Measurements from ENCODE around the gene GALNT3. TPM values are rescaled to one million over a fixed set of nuclear protein-coding genes. Genes with fewer than 3 reads are reported as not detected.

GALNT3 gene
- total and polyA plus RNA-seq, 2 donors (not counting 1 experiment from before 2014, with no cell fraction given), result 0.32 to 0.66 TPM

DNA sequence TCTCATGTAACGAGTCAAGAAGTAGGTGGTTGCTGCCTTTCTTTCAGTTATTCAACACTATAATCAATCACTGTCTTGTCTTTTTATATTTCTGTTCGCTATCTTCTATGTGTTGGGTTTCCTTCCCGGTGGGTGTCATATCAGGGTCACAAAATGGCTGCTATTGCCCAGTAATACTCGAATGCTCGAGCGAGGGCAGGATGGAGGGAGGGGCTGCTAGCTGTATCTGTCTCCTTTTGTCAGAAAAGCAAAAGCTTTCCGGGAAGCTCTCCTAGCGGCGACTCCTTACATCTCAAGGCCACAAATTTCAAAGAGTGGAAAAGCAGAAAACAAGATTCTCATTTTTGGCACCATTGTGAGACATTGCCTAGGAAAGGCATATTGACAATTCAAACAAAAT is 16.4 kb upstream of the GALNT3 start:
- Histone ChIP-seq H4K20me1 (ENCODE audit: control insufficient read depth, extremely low read depth, insufficient read depth, low read length) (no peaks in the 10 kb centered on the region), H2AFZ (ENCODE audit: low read length) (no peak overlapping the region), H3K9me3 (ENCODE audit: control insufficient read depth, insufficient read depth, low read depth, low read length) (no peaks in the 10 kb centered on the region), H3K4me2 (ENCODE audit: extremely low read depth, insufficient read depth, low read length) (no peak overlapping the region), H3K27ac (ENCODE audit: insufficient read depth, low read length) (no peak overlapping the region), H3K4me1 (ENCODE audit: control insufficient read depth, extremely low read depth, insufficient read depth, low read length) (no peaks in the 10 kb centered on the region), H3K36me3 (ENCODE audit: control insufficient read depth, insufficient read depth, low read length) (no peaks in the 10 kb centered on the region), H3K9ac (ENCODE audit: insufficient read depth, low read length) (no peak overlapping the region), H3K79me2 (ENCODE audit: control insufficient read depth, insufficient read depth, low read length) (no peaks in the 10 kb centered on the region), H3K4me3 (replicated peaks in 1 of 4; ENCODE audit: control extremely low read depth in 1 of 4, insufficient read depth in 1 of 4, low read depth in 3 of 4, low read length in 4 of 4) (no peak overlapping the region), H3K27me3 (ENCODE audit: control insufficient read depth, insufficient read depth, low read length) (no peaks in the 10 kb centered on the region)
- TF ChIP-seq CTCF (conservative IDR thresholded peaks at IDR 0.05 in 1 of 2, IDR thresholded peaks at IDR 0.05 in 1 of 2; ENCODE audit: low read depth in 1 of 2, low read length in 2 of 2) (no peak), EZH2 (IDR thresholded peaks at IDR 0.05; ENCODE audit: low read length, missing control alignments) (no peak)
- no peak for DNase-seq (ENCODE audit: low read depth in 2 of 2)

- Histone ChIP-seq H3K4me3 (replicated peaks in 1 of 4; ENCODE audit: control extremely low read depth in 1 of 4, insufficient read depth in 1 of 4, low read depth in 3 of 4, low read length in 4 of 4) (no peak overlapping the region), H3K9ac (ENCODE audit: insufficient read depth, low read length) (no peak overlapping the region)
Measured at GRCh38 chr2:165804719-165805118, 10.7 kb upstream of the GALNT3 start.

DNA sequence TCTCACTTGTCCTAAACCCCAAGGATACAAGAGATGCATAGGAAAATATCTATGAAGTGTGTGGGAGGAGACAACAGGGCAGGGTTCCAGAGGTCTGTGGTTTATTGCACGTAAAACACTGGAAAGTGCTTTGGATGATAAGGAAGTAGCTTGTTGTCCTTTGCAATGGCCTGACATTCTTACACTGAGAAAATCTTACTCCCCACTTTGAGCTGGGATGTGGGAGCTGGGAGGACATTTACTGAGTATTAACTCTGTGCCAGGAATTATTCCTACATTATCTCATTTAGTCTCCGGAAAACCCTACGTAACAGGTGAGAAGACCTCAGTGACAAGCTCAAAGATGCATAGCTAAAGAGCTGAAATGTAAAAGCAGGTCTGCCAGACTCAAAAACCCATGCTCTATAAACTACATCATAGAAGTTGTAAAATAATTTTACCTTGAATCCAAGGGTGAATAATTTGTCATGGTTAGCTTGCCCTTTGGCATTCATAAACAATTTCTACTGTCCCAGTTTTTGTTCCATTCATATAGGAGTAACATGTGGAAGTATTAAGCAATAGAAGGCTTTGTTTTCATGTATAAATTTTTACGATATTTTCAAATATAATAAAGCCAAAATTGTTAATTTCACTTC is 9.2 kb upstream of the GALNT3 start:
- no peak overlapping the region for H3K4me2 ChIP-seq (ENCODE audit: extremely low read depth, insufficient read depth, low read length)
- DNase-seq (ENCODE audit: low read depth in 2 of 2), result peak in 1 of 2 donors; percentile 86

More at GRCh38 chr2:165804719-165805118, 10.7 kb upstream of the GALNT3 start:
- Histone ChIP-seq H2AFZ (ENCODE audit: low read length) (no peak overlapping the region), H4K20me1 (ENCODE audit: control insufficient read depth, extremely low read depth, insufficient read depth, low read length) (no peaks in the 10 kb centered on the region), H3K27me3 (ENCODE audit: control insufficient read depth, insufficient read depth, low read length) (no peaks in the 10 kb centered on the region), H3K27ac (ENCODE audit: insufficient read depth, low read length) (no peak overlapping the region), H3K36me3 (ENCODE audit: control insufficient read depth, insufficient read depth, low read length) (no peaks in the 10 kb centered on the region), H3K9me3 (ENCODE audit: control insufficient read depth, insufficient read depth, low read depth, low read length) (no peaks in the 10 kb centered on the region), H3K79me2 (ENCODE audit: control insufficient read depth, insufficient read depth, low read length) (no peaks in the 10 kb centered on the region), H3K4me1 (ENCODE audit: control insufficient read depth, extremely low read depth, insufficient read depth, low read length) (no peaks in the 10 kb centered on the region), H3K4me2 (ENCODE audit: extremely low read depth, insufficient read depth, low read length) (no peak overlapping the region)
- no peak for DNase-seq (ENCODE audit: low read depth in 2 of 2)
- TF ChIP-seq CTCF (conservative IDR thresholded peaks at IDR 0.05 in 1 of 2, IDR thresholded peaks at IDR 0.05 in 1 of 2; ENCODE audit: low read depth in 1 of 2, low read length in 2 of 2), result no peak
- no peak for TF ChIP-seq EZH2 (IDR thresholded peaks at IDR 0.05; ENCODE audit: low read length, missing control alignments)

More for the DNA sequence above, 9.2 kb upstream of the GALNT3 start:
- Histone ChIP-seq H4K20me1 (ENCODE audit: control insufficient read depth, extremely low read depth, insufficient read depth, low read length) (no peaks in the 10 kb centered on the region), H3K9ac (ENCODE audit: insufficient read depth, low read length) (no peak overlapping the region), H3K4me1 (ENCODE audit: control insufficient read depth, extremely low read depth, insufficient read depth, low read length) (no peaks in the 10 kb centered on the region), H3K27ac (ENCODE audit: insufficient read depth, low read length) (no peak overlapping the region), H3K79me2 (ENCODE audit: control insufficient read depth, insufficient read depth, low read length) (no peaks in the 10 kb centered on the region), H3K27me3 (ENCODE audit: control insufficient read depth, insufficient read depth, low read length) (no peaks in the 10 kb centered on the region), H2AFZ (ENCODE audit: low read length) (no peak overlapping the region), H3K4me3 (replicated peaks in 1 of 4; ENCODE audit: control extremely low read depth in 1 of 4, insufficient read depth in 1 of 4, low read depth in 3 of 4, low read length in 4 of 4) (no peak overlapping the region), H3K36me3 (ENCODE audit: control insufficient read depth, insufficient read depth, low read length) (no peaks in the 10 kb centered on the region), H3K9me3 (ENCODE audit: control insufficient read depth, insufficient read depth, low read depth, low read length) (no peaks in the 10 kb centered on the region)
- no peak for TF ChIP-seq CTCF (conservative IDR thresholded peaks at IDR 0.05 in 1 of 2, IDR thresholded peaks at IDR 0.05 in 1 of 2; ENCODE audit: low read depth in 1 of 2, low read length in 2 of 2)
- TF ChIP-seq EZH2 (IDR thresholded peaks at IDR 0.05; ENCODE audit: low read length, missing control alignments), result no peak
